GM19238 (cell line): Measurements from ENCODE around the gene DYNC2I2.

ENCODE experiments used
- DNase-seq: peaks from one replicate; pipeline ENCODE4 v3.0.0; 2011; ENCODE audit warnings: low spot score; ENCODE audit not compliant: insufficient read length

Gene DYNC2I2

GRCh38 chr9:128636024-128636390 lies 20.6 kb downstream of the DYNC2I2 start:
- DNase-seq = no peak

- DNase-seq = no peak
Measured at GRCh38 chr9:128635266-128636023, 21.2 kb downstream of the DYNC2I2 start.

- no peak for DNase-seq
Measured at GRCh38 chr9:128634651-128635262, 21.9 kb downstream of the DYNC2I2 start.

- DNase-seq = no peak
Measured at GRCh38 chr9:128634111-128634510, 22.5 kb downstream of the DYNC2I2 start.

GRCh38 chr9:128633601-128634000 lies 23.0 kb downstream of the DYNC2I2 start:
- no peak for DNase-seq

GRCh38 chr9:128633057-128633456 lies 23.6 kb downstream of the DYNC2I2 start:
- DNase-seq = no peak

- no peak for DNase-seq
Measured at GRCh38 chr9:128632486-128632885, 24.2 kb downstream of the DYNC2I2 start.

GRCh38 chr9:128632066-128632465 lies 24.6 kb downstream of the DYNC2I2 start:
- no peak for DNase-seq

- no peak for DNase-seq
Measured at GRCh38 chr9:128631636-128632035, 25.0 kb downstream of the DYNC2I2 start.

- no peak for DNase-seq
Measured at GRCh38 chr9:128629852-128630545, 26.6 kb downstream of the DYNC2I2 start.

- DNase-seq = no peak
Measured at GRCh38 chr9:128629136-128629535, 27.5 kb downstream of the DYNC2I2 start.

- DNase-seq = no peak
Measured at GRCh38 chr9:128628471-128629048, 28.1 kb downstream of the DYNC2I2 start.

- DNase-seq = no peak
Measured at GRCh38 chr9:128627906-128628305, 28.7 kb downstream of the DYNC2I2 start.

- no peak for DNase-seq
Measured at GRCh38 chr9:128627127-128627715, 29.4 kb downstream of the DYNC2I2 start.

GRCh38 chr9:128626181-128626580 lies 30.5 kb downstream of the DYNC2I2 start:
- no peak for DNase-seq

- no peak for DNase-seq
Measured at GRCh38 chr9:128625391-128626146, 31.1 kb downstream of the DYNC2I2 start.

GRCh38 chr9:128624566-128624965 lies 32.1 kb downstream of the DYNC2I2 start:
- DNase-seq = no peak

GRCh38 chr9:128621730-128622455 lies 34.8 kb downstream of the DYNC2I2 start:
- no peak for DNase-seq

GRCh38 chr9:128619779-128620178 lies 36.9 kb downstream of the DYNC2I2 start:
- DNase-seq = no peak

GRCh38 chr9:128619127-128619526 lies 37.5 kb downstream of the DYNC2I2 start:
- DNase-seq = no peak
